H1 (cell line): ENCODE data around the gene CCDC183. TPM values are rescaled to one million over a fixed set of nuclear protein-coding genes. Genes with fewer than 3 reads are reported as not detected.

Source experiments
- CTCF ChIA-PET: fragments of 300-600 bp; sonication (Branson Sonifier 250); formaldehyde crosslinking; loops from one replicate; lab custom pipeline; 2021; ENCODE audit not compliant: partially characterized antibody; lab: Charles Lee
- POLR2A ChIA-PET: fragments of 300-600 bp; sonication (Branson Sonifier 250); formaldehyde crosslinking; loops from one replicate; lab custom pipeline; 2021; ENCODE audit warnings: inconsistent platforms; ENCODE audit not compliant: partially characterized antibody; lab: Charles Lee
- DNase-seq, 2 experiments: peaks; one replicate each; pipeline versions ENCODE4 v3.0.0 to v3.0.0-alpha.2; 2010 to 2022; ENCODE audit warnings: low spot score in 2 of 2, low read depth in 1 of 2, mixed read lengths in 1 of 2
- FAIRE-seq: peaks from 2 replicates; lab custom pipeline; 2011; peaks lifted over from hg19 to GRCh38; lab: Jason Lieb, UNC
- H2AFZ ChIP-seq: 2 replicates; pipeline ENCODE4 v1.8.1; 2012; ENCODE audit warnings: low read length, inconsistent platforms
- H2AK5ac ChIP-seq: 2 replicates; pipeline ENCODE4 v1.6.1; 2013; ENCODE audit warnings: low read depth, low read length
- H2BK120ac ChIP-seq: replicated peaks from 2 replicates; pipeline ENCODE3; 2013; ENCODE audit warnings: low read depth, low read length, inconsistent platforms
- H2BK12ac ChIP-seq: 2 replicates; pipeline ENCODE4 v1.6.1; 2013; ENCODE audit warnings: low read depth, low read length
- H2BK15ac ChIP-seq: 2 replicates; pipeline ENCODE4 v1.6.1; 2013; ENCODE audit warnings: low read length
- H2BK20ac ChIP-seq: 2 replicates; pipeline ENCODE4 v1.6.1; 2013; ENCODE audit warnings: low read length
- H2BK5ac ChIP-seq: 2 replicates; pipeline ENCODE4 v1.6.1; 2013; ENCODE audit warnings: low read depth, low read length
- H3K14ac ChIP-seq: 2 replicates; pipeline ENCODE4 v1.6.1; 2013; ENCODE audit warnings: inconsistent platforms; ENCODE audit not compliant: insufficient read length
- H3K18ac ChIP-seq: 2 replicates; pipeline ENCODE4 v1.6.1; 2013; ENCODE audit warnings: low read length; ENCODE audit errors: extremely low read depth
- H3K23ac ChIP-seq: 2 replicates; pipeline ENCODE4 v1.6.1; 2013; ENCODE audit warnings: inconsistent platforms; ENCODE audit not compliant: insufficient read length
- H3K23me2 ChIP-seq: 2 replicates; pipeline ENCODE4 v1.6.1; 2013; ENCODE audit warnings: low read depth, low read length
- H3K27ac ChIP-seq: 2 replicates; pipeline ENCODE4 v1.6.1; 2011; ENCODE audit warnings: low read depth, low read length, inconsistent platforms
- H3K27me3 ChIP-seq, 4 experiments: replicated peaks in 1 of 4; 1 replicate in 1 of 4; 2 replicates in 3 of 4; pipeline versions ENCODE4 v1.6.1 to v1.8.1; 2011 to 2013; ENCODE audit warnings: low read length in 3 of 4, mild to moderate bottlenecking in 3 of 4, inconsistent platforms in 2 of 4, mixed read lengths in 2 of 4, moderate library complexity in 1 of 4; ENCODE audit not compliant: control insufficient read depth in 3 of 4, insufficient read depth in 3 of 4; ENCODE audit errors: extremely low read depth in 1 of 4
- H3K36me3 ChIP-seq, 4 experiments: 2 replicates each; pipeline versions ENCODE4 v1.6.1 to v1.8.1; 2011 to 2013; ENCODE audit warnings: mild to moderate bottlenecking in 4 of 4, low read length in 3 of 4, moderate library complexity in 2 of 4, control low read depth in 1 of 4, inconsistent platforms in 1 of 4; ENCODE audit not compliant: insufficient read depth in 4 of 4, control insufficient read depth in 2 of 4
- H3K4ac ChIP-seq: replicated peaks from 2 replicates; pipeline ENCODE3; 2013; ENCODE audit warnings: low read length, low read depth, mixed read lengths, inconsistent platforms; ENCODE audit not compliant: insufficient read length
- H3K4me1 ChIP-seq, 4 experiments: replicated peaks in 1 of 4; 1 replicate in 1 of 4; 2 replicates in 3 of 4; pipeline versions ENCODE4 v1.6.1 to v1.8.1; 2011 to 2013; ENCODE audit warnings: low read length in 3 of 4, inconsistent platforms in 2 of 4, mixed read lengths in 1 of 4; ENCODE audit not compliant: insufficient read depth in 4 of 4, control insufficient read depth in 3 of 4
- H3K4me2 ChIP-seq, 2 experiments: 2 replicates each; pipeline versions ENCODE4 v1.6.1 to v1.8.1; 2011 to 2013; ENCODE audit warnings: low read depth in 2 of 2, low read length in 2 of 2, control low read depth in 1 of 2, inconsistent platforms in 1 of 2, mild to moderate bottlenecking in 1 of 2; ENCODE audit not compliant: insufficient read depth in 1 of 2
- H3K4me3 ChIP-seq, 4 experiments: fragments of 200-600, 300-600 bp in 1 of 4; sonication (generic), shearing (Covaris generic), sonication (Bioruptor Twin) in 1 of 4; 2 replicates each; pipeline versions ENCODE4 v1.5.1 to v1.8.1; 2011 to 2016; ENCODE audit warnings: low read length in 4 of 4, low read depth in 3 of 4, control low read depth in 2 of 4, inconsistent platforms in 2 of 4, mild to moderate bottlenecking in 2 of 4, mixed read lengths in 1 of 4, moderate library complexity in 1 of 4; ENCODE audit not compliant: insufficient read depth in 2 of 4; ENCODE audit errors: extremely low read depth in 1 of 4
- H3K56ac ChIP-seq: replicated peaks from 2 replicates; pipeline ENCODE3; 2013; ENCODE audit warnings: low read depth, mild to moderate bottlenecking, mixed read lengths, low read length, inconsistent platforms; ENCODE audit not compliant: insufficient read length
- H3K79me1 ChIP-seq: 2 replicates; pipeline ENCODE4 v1.6.1; 2013; ENCODE audit warnings: low read depth, low read length, control low read depth
- H3K79me2 ChIP-seq, 2 experiments: 2 replicates each; pipeline versions ENCODE4 v1.6.1 to v1.8.1; 2012 to 2013; ENCODE audit warnings: low read length in 2 of 2, mild to moderate bottlenecking in 2 of 2, inconsistent platforms in 1 of 2; ENCODE audit not compliant: insufficient read depth in 2 of 2, control insufficient read depth in 1 of 2
- H3K9ac ChIP-seq, 4 experiments: replicated peaks in 1 of 4; 1 replicate in 1 of 4; 2 replicates in 3 of 4; pipeline versions ENCODE4 v1.6.1 to v1.8.1; 2011 to 2013; ENCODE audit warnings: low read depth in 3 of 4, low read length in 3 of 4, control low read depth in 2 of 4, mild to moderate bottlenecking in 2 of 4, moderate library complexity in 2 of 4, inconsistent platforms in 1 of 4; ENCODE audit errors: extremely low read depth in 1 of 4
- H3K9me3 ChIP-seq, 2 experiments: 2 replicates each; pipeline versions ENCODE4 v1.6.1 to v1.8.1; 2012 to 2013; ENCODE audit warnings: mild to moderate bottlenecking in 2 of 2, moderate library complexity in 2 of 2, control low read depth in 1 of 2, inconsistent platforms in 1 of 2, low read depth in 1 of 2, low read length in 1 of 2, mixed read lengths in 1 of 2; ENCODE audit not compliant: insufficient read depth in 2 of 2
- H4K20me1 ChIP-seq, 2 experiments: replicated peaks in 1 of 2; 2 replicates each; pipeline versions ENCODE3 to v1.8.1; 2011 to 2013; ENCODE audit warnings: inconsistent platforms in 2 of 2, low read length in 2 of 2, mild to moderate bottlenecking in 1 of 2; ENCODE audit not compliant: insufficient read depth in 2 of 2, control insufficient read depth in 1 of 2
- H4K5ac ChIP-seq: 2 replicates; pipeline ENCODE4 v1.6.1; 2013; ENCODE audit warnings: low read length, low read depth, mixed read lengths, inconsistent platforms; ENCODE audit not compliant: insufficient read length
- H4K8ac ChIP-seq: 2 replicates; pipeline ENCODE4 v1.8.0; 2013; ENCODE audit warnings: mild to moderate bottlenecking, moderate library complexity, low read length, inconsistent platforms; ENCODE audit not compliant: insufficient read depth; ENCODE audit errors: extremely low read depth
- H4K91ac ChIP-seq: replicated peaks from 2 replicates; pipeline ENCODE3; 2013; ENCODE audit warnings: low read length, mixed read lengths, inconsistent platforms; ENCODE audit not compliant: insufficient read length
- CEBPB ChIP-seq: IDR thresholded peaks from 2 replicates; pipeline ENCODE4 v1.6.1; 2012; ENCODE audit warnings: low read depth, low read length
- CHD2 ChIP-seq: IDR thresholded peaks from 2 replicates; pipeline ENCODE4 v1.6.1; 2012; ENCODE audit warnings: low read length, improper control_type of control experiment
- GTF2F1 ChIP-seq: IDR thresholded peaks from 2 replicates; pipeline ENCODE4 v1.6.1; 2012; ENCODE audit warnings: low read depth, low read length, improper control_type of control experiment, borderline replicate concordance
- POLR2AphosphoS5 ChIP-seq: IDR thresholded peaks from 2 replicates; pipeline ENCODE4 v1.6.1; 2011; ENCODE audit warnings: low read depth, low read length
- SIRT6 ChIP-seq: IDR thresholded peaks from one replicate; pipeline ENCODE4 v1.7.1; 2012; ENCODE audit warnings: low read length, inconsistent platforms
- TEAD4 ChIP-seq: IDR thresholded peaks from 2 replicates; pipeline ENCODE4 v1.6.1; 2012; ENCODE audit warnings: low read depth, low read length, inconsistent platforms, mixed read lengths
- ZNF274 ChIP-seq: IDR thresholded peaks from 2 replicates; pipeline ENCODE4 v1.7.0; 2012; ENCODE audit warnings: low read length, borderline replicate concordance; ENCODE audit errors: extremely low read depth
- WGBS, 2 experiments: shearing (Covaris generic) in 1 of 2; methylation state at CpG; one replicate each; pipeline versions ENCODE4 v1.1.6 to v1.1.7; 2013 to 2015; ENCODE audit warnings: low lambda C conversion rate in 2 of 2, mixed read lengths in 2 of 2, inconsistent platforms in 1 of 2, low coverage in 1 of 2, missing lambda C conversion rate in 1 of 2; ENCODE audit not compliant: insufficient replicate concordance in 2 of 2, insufficient coverage in 1 of 2, insufficient read length in 1 of 2; ENCODE audit errors: extremely low coverage in 1 of 2, missing lambda C conversion rate in 1 of 2; 5-methylcytosine and 5-hydroxymethylcytosine counted together
- polyA plus RNA-seq, 7 experiments: library from polyadenylated mRNA; depleted of rRNA in 3 of 7; stranded (reverse) in 5 of 7; unstranded in 2 of 7; fragments of >200 nt in 5 of 7; fragments of 200-250 nt in 2 of 7; gene quantifications; 1 replicate in 5 of 7; 2 replicates in 1 of 7; 4 replicates in 1 of 7; pipeline versions ENCODE4 v1.2.1 to v1.2.3, GENCODE V29; 2011 to 2013; ENCODE audit warnings: missing spikeins in 2 of 7, mixed read lengths in 2 of 7
- total RNA-seq: library from RNA; stranded (reverse); fragmentation: NEBNext Ultra II Directional; extraction: Animal tissue kit (Norgen Biotek cat#: 25700); gene quantifications from 2 replicates; pipeline ENCODE4 v1.2.1, GENCODE V29; 2021
- TF ChIP-seq, protein P1 (sequence below): IDR thresholded peaks from 2 replicates; pipeline ENCODE4 v1.6.1; 2011; ENCODE audit warnings: low read length, improper control_type of control experiment
- TF ChIP-seq, protein P2 (sequence below): IDR thresholded peaks from 2 replicates; pipeline ENCODE4 v1.6.1; 2012; ENCODE audit warnings: inconsistent platforms
- TF ChIP-seq, protein P3 (sequence below): IDR thresholded peaks from 2 replicates; pipeline ENCODE4 v1.6.1; 2012; ENCODE audit warnings: inconsistent platforms

CCDC183 gene
- total and polyA plus RNA-seq, 2 of the 8 experiments (the other 6 are each of a cell fraction or from before 2014, with no cell fraction given) = 0.51 to 1.6 TPM

DNA sequence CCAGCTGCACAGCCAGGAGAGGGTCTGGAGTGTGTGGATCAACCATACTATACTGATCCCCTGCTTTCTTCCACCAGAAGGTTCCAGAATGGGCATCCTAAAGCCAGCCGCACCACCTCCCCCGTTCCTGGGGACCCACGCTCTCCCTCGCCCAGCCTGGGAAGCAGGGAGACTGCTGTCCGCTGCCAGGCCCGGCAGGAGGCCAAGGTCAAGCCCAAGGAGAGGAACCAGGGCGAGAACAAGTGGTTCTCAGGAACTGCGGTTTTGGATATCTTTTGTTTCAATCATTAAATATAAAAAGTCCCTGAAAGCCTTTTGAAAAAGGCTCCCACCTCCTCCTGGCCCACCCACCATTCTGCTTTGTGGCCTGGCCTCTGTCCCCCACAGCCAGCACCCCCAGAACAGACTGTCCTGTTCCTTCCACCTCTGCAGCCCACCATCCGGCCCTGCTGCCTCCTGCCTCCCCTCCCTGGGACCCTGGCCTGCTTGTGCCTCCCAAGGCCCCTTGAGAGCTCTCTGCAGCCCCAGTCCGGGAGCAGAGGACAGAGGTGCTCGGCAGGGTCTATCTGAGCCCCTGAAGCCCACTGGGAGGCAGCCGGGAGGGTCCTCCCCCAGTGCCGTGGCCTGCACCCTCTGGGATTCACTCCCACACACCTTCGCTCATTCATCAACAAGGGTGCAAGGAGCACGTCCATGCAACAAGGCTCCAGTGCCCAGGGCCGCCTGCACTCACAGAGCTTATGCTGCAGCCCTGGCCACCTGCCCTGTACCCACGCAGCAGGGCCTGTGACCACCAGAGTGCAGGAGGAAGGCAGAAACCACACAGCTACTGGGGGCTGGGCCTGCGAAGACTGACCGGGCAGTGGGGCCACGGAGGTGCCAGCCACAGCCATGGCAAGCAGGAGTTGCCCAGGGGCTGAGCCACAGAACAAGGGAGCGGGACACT lies 47.2 kb upstream of the CCDC183 start:
- H2BK5ac ChIP-seq = no peak overlapping the region
- TF ChIP-seq, protein P1, sequence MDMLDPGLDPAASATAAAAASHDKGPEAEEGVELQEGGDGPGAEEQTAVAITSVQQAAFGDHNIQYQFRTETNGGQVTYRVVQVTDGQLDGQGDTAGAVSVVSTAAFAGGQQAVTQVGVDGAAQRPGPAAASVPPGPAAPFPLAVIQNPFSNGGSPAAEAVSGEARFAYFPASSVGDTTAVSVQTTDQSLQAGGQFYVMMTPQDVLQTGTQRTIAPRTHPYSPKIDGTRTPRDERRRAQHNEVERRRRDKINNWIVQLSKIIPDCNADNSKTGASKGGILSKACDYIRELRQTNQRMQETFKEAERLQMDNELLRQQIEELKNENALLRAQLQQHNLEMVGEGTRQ = no peak
- TF ChIP-seq TEAD4 = no peak
- TF ChIP-seq GTF2F1 = no peak
- TF ChIP-seq CEBPB = no peak
- TF ChIP-seq CHD2 = no peak
- TF ChIP-seq ZNF274 = no peak
- no peak for TF ChIP-seq POLR2AphosphoS5
- TF ChIP-seq SIRT6 = no peak
- TF ChIP-seq, protein P2, sequence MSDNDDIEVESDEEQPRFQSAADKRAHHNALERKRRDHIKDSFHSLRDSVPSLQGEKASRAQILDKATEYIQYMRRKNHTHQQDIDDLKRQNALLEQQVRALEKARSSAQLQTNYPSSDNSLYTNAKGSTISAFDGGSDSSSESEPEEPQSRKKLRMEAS = no peak
- TF ChIP-seq, protein P3, sequence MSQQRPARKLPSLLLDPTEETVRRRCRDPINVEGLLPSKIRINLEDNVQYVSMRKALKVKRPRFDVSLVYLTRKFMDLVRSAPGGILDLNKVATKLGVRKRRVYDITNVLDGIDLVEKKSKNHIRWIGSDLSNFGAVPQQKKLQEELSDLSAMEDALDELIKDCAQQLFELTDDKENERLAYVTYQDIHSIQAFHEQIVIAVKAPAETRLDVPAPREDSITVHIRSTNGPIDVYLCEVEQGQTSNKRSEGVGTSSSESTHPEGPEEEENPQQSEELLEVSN = no peak
- H3K9ac ChIP-seq = no peak overlapping the region
- H3K4me2 ChIP-seq = no peak overlapping the region
- no peaks in the 10 kb centered on the region; the same call in 1 of the 2 replicates for H3K23me2 ChIP-seq
- H2BK15ac ChIP-seq = no peak overlapping the region; the same call in 1 of the 2 replicates
- peaks cover 3 to 6% of the 10 kb centered on the region in 2 experiments; a peak in 1 of 4 replicates for H3K9me3 ChIP-seq
- no peak overlapping the region for H3K23ac ChIP-seq
- H3K4ac ChIP-seq = no peak overlapping the region
- 0 out of 2 replicates have a peak overlapping the region, but pooled peaks have one; percentile 3 for H4K8ac ChIP-seq
- H2BK20ac ChIP-seq = no peak overlapping the region
- no peak overlapping the region for H3K56ac ChIP-seq
- H3K79me2 ChIP-seq = no peaks in the 10 kb centered on the region
- H4K20me1 ChIP-seq = no peaks in the 10 kb centered on the region
- H3K27me3 ChIP-seq = no peaks in the 10 kb centered on the region
- peak overlapping the region; percentile 54 for H4K91ac ChIP-seq
- H3K4me3 ChIP-seq = no peak overlapping the region
- H3K36me3 ChIP-seq = no peaks in the 10 kb centered on the region
- CTCF ChIA-PET = interaction anchor here (0.9 to 2.7 kb wide), 5 partner anchors 9 to 280 kb away, joined by 3 to 9 read pairs (median 5); partner anchors contain the start of gene LCN8
- H2AK5ac ChIP-seq = no peak overlapping the region
- WGBS, 2 experiments = 85% methylated on average over 20 of the region's 21 CpGs; no CpG with 5 or more reads in 1 of the 2 experiments
- no peak overlapping the region for H3K18ac ChIP-seq
- no peak for FAIRE-seq
- H2BK12ac ChIP-seq = 0 out of 2 replicates have a peak overlapping the region, but pooled peaks have one; percentile 17
- no peak overlapping the region for H4K5ac ChIP-seq
- H3K4me1 ChIP-seq = peaks cover 0 to 2% (median 0%) of the 10 kb centered on the region in 4 experiments; a peak in 1 of 7 replicates
- no peak overlapping the region for H2BK120ac ChIP-seq
- no peak overlapping the region for H2AFZ ChIP-seq
- H3K79me1 ChIP-seq = no peaks in the 10 kb centered on the region
- POLR2A ChIA-PET = interaction anchor here (11.7 kb wide), 1 partner anchor 19 kb away, joined by 137 read pairs; no protein-coding TSS in a partner anchor
- H3K14ac ChIP-seq = no peak overlapping the region
- DNase-seq = no peak
- no peak overlapping the region for H3K27ac ChIP-seq
